Vagina (tissue), 2 donors: ENCODE results near the gene HOXB7.

Experiments
- CTCF ChIP-seq, 3 experiments: fragments of 450-650 bp in 2 of 3; fragments of 200-600 bp in 1 of 3; sonication (generic) in 1 of 3; IDR thresholded peaks; one replicate each; pipeline ENCODE4 v1.5.1; 2017 to 2019; ENCODE audit warnings: antibody characterized with exemption in 3 of 3, mild to moderate bottlenecking in 2 of 3, moderate library complexity in 2 of 3
- POLR2A ChIP-seq, 2 donors: fragments of 450-650 bp; IDR thresholded peaks; one replicate each; pipeline ENCODE4 v1.6.1; 2017; ENCODE audit warnings: antibody characterized with exemption in 2 of 2, mild to moderate bottlenecking in 2 of 2, moderate library complexity in 2 of 2

GRCh38 chr17:48574505-48575065 lies 36.2 kb downstream of the HOXB7 start:
- no peak for TF ChIP-seq CTCF (IDR thresholded peaks at IDR 0.05)
- TF ChIP-seq POLR2A (IDR thresholded peaks at IDR 0.05): no peak
